HG03039 (cell line): ENCODE measurements around the gene TWIST1.

Experiments
- ATAC-seq: cut with Tn5 transposase; IDR thresholded peaks from one replicate; pipeline ENCODE4 v1.9.1; 2021; ENCODE audit warnings: mild to moderate bottlenecking, moderate library complexity; ENCODE audit not compliant: unreplicated experiment

TWIST1 gene

GRCh38 chr7:19117091-19117869 is at the start of gene TWIST1:
TSS of gene TWIST1 (minus strand) at chr7:19117636. CDS start at chr7:19117321, 315 bp downstream.
- ATAC-seq: no peak

GRCh38 chr7:19161671-19162070 is 44.2 kb upstream of the TWIST1 start:
- no peak for ATAC-seq

DNA sequence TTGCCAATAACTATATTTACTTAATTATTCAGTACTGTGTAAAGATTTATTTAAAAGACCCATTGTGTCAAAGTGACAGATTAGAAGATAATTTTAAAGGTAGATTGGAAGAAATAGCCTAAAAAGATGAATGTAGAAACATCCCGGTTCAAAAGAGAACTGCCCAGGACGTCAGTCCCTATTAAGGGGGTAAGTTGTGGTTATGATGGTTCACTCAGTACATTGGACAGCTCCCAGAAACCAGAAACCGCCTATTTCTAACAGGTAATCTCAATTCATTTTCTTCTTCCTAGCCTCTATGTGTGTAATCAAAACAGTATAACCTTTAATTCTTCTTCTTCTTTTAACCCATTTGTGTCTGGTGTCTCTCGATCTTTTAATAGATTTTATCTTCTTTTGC is 29.3 kb upstream of the TWIST1 start:
- no peak for ATAC-seq

- no peak for ATAC-seq
Observed at GRCh38 chr7:19145434-19146115, 28.1 kb upstream of the TWIST1 start.

- no peak for ATAC-seq
Observed at GRCh38 chr7:19144661-19145433, 27.4 kb upstream of the TWIST1 start, which contains the start of gene FERD3L. TSS of gene FERD3L (minus strand) at chr7:19145421. CDS start at chr7:19145362, 59 bp downstream.

DNA sequence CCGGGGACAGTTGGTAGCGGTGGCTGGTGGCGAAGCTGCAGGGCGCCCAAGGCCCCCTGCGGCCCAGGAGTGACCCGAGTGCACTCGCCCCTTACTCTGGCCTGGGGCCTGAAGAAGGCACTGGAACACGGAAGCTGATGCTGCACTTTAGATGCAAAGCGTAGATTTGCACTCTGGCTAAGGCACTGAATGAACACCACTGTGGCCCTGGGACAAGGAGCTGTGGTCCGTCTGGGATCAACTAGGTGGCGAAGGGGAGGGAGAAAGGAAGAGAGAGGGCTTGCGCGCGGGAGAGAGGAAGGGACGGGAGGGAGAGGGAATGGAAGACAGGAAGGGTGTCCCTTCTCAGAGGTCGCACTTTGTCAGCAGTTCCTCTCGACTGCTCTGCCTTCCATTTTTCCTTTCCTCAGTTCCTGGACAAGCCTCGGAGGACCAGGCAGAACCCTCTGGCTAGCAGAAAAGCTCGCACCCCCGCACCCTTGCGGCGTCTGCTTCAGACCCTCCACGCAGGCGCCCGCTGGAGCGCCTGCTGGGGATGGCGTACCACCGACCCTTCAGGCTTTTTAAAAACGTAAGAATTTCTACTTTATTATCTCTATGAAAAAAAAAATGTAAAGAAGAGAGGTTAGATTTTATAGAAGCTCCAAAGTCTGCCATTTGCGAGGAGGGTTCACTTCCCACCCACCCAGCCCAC is 26.6 kb upstream of the TWIST1 start:
- ATAC-seq: no peak

DNA sequence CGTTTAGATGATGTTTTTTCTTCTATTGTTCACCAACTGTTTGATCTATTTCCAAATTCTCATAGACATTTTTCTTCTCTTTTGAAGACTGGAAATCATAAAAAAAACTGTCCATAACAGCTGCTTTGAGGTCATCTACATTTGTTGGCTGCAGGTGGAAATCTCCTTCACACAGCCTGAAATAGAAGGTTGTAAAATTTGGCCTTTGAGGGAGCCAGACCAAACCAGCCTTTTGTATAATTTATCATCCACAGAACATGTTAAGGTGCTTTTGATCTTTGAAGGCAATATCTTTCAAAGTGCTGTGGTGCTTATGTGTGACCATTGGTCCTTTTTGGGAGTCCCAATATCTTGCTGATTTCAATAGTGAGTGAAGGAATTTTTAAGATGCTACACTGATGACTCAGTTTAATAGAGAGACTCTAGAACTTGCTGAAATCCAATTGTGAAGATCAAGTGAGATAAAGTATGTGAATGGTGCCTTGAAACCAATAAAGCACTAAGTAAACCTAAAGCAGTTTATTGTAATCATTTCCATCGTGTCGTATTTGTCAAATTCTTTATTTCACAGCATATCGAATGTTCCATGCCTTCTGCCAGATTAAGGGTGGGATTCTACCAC is 22.4 kb upstream of the TWIST1 start:
- no peak for ATAC-seq

DNA sequence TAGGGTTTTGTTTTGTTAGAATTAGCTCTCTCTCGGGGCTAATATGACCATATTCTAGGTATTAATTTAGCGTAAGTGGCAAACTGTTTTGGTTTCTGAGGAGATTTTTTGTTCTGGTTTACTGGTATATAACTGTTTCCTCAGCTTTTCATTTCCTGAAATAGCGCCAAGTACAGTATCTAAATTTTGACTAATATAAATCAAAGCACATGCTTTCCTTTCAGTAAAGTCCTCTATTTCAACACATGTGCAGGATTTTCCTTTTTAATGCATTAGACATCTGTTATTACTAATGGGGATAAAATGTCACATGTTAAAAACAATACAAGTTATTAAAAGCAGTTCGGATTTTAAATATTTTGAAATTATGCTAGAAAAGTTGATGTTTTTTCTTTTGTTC is 16.4 kb upstream of the TWIST1 start:
- ATAC-seq: no peak

GRCh38 chr7:19133390-19133789 is 16.0 kb upstream of the TWIST1 start:
- no peak for ATAC-seq

DNA sequence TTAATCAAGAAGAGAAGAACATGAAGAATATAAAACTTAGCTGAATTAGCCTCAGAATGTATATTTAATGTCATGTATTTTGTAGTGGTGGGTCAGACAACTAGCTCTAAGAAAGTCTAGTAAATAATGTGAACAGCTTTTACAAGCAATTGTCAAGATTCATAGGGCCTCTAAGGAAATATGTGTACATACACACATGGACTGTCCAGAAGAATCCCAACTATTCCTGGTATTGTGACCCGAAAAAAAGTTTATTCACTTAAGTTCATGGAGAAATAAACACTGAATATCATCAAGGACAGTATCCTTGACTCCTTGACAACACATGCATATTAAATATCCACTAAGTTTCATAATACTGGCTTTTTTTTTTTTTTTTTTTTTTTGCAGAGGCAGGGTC is 11.4 kb upstream of the TWIST1 start:
- no peak for ATAC-seq

DNA sequence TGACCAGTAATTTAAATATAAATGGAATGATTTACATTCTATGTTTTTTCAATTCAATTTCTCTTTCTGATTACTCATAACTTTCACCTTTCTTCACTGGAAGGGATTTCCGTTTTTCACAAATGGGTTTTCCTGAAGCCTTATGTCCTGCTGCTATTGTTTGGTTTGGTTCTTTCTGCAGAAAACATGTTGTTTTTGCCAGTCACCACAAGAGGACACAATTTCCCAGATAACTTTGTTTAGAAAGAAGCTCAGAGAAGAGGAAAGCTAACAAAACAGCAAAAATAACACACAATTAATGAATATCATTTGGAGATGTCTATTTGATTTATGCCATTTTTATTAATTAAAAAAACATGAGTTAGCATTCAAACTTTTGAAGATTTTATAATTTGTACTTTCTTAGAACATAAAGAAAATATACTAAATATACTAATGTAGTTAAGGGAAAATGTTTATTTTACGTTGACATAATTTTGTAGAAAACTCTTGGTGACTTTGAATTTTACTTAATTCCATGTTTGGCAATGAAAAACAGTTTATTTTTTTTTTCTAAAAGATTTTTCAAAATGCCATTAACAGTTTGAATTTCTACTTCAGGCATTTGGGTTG is 4.6 kb upstream of the TWIST1 start:
- ATAC-seq: no peak

GRCh38 chr7:19119870-19120486 is 2.5 kb upstream of the TWIST1 start:
- ATAC-seq: no peak

GRCh38 chr7:19119372-19119771 is 1.9 kb upstream of the TWIST1 start:
- no peak for ATAC-seq

DNA sequence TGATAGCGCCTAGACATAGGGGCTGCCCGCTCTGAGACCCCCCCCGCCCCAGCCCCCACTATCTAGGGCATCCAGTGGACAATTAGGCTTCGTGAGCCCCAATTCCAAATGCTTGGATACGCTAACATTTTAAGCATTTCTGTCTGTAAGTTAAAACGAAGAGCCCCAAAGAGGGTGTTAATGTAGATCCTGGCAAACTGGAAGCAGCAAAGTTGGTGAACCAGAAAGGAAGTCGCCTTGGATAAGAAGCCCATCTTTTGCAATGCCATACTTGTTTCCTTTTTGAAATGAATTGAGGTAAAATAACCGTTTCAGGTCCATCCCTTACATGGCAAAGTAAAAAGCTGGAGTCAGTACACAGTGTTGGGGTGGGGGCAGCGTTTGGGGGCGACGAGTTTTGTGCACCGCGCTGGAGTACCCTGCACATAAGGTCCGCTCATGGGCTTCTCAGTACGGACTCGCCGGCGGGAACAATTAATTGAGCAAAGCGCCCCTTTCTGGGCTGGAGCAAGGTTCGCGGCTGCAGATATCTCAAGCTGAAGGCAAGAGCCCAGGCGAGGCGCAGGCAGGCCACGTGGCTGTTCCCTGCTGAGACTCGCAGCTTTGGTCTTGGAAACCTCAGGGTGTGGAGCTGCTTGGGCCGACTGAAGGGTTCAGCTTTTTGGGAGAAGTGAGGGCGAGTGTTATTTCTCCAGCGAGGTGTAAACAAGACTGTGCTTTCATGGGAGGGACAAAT is 1.4 kb upstream of the TWIST1 start:
- no peak for ATAC-seq

DNA sequence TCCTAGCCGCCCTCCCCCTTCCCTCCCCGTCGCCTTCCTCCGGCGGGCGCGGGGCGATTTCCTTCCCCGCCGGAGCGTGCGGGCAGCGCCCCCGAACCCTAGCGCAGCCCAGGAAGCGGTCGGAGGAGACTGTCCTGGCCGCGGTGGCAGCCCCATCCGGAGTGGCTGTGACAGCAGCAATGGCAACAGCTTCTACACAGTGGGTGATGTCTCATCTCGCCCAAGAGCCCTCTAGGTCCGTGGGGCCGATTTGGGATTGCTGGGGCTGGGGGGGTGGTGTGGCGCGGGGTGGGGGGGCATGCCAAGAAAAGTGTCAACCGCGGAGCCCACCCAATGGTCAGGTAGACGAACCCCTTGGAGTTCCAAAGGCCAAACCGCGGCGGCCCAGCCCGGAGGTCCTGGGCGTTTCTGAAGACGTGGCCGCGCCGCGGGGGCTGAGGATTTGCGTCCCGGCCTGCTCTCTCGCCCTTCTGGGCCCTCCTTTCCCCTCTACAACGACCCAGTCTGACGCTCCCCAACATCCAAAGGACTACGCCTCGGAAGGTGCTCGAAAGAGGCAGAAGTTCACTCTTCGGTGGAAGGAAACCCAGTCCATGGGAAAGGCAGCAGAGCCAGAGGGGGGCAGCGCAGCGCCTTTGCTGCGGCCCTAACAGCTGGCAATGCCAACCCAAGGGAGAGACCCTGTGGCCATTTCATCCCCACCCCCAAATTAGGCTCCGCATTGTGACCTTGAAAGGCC is 603 bp upstream of the TWIST1 start:
- no peak for ATAC-seq

DNA sequence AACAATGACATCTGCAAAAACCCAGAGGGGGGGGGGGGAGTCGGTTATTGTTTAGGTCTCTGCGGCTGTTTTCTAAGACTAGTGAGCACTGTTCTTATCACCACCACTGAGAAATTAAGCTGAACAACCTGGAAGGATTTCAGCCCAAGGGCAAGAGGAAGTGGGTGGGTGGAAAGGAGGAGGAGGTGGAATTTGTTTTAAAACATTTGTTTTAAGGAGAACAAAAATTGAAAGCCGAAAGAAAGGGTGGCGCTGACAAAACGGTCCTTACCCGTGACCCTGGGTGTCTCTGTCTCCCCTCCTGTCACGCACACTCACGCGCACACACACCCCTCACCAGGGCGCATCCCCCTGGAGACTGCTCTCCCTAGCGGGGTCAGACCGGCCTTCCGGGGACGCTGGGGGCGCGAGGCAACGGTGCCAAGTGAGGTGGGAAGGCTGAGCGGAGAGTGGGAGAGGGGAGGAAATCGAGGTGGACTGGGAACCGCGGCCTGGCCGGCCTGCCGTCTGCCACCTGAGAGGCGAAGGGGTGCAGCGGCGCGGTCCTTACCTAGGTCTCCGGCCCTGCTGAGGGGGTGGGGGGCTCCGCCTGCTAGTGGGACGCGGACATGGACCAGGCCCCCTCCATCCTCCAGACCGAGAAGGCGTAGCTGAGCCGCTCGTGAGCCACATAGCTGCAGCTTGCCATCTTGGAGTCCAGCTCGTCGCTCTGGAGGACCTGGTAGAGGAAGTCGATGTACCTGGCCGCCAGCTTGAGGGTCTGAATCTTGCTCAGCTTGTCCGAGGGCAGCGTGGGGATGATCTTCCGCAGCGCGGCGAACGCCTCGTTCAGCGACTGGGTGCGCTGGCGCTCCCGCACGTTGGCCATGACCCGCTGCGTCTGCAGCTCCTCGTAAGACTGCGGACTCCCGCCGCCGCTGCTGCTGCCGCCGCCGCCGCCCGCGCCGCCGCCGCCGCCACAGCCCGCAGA is 1.0 kb downstream of the TWIST1 start:
- ATAC-seq: no peak

DNA sequence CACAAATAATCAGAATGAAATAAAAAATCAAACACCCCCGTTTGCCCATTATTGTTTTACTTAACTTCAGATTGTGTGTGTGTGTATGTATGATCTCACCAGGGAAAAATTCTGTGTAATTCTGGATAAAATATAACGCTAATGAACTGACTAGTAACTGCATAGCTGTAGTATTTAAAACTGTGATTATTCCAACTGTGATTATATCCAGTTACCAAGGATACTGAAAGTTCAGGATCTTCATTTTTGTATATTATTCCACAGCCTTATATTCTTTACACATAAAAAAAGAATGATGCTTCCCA is 2.9 kb downstream of the TWIST1 start:
- no peak for ATAC-seq
